ENCODE measurements around the gene GFOD1.

GFOD1 gene

GRCh38 chr6:13419422-13420195, 67.8 kb downstream of the GFOD1 start:
- no peaks in the 10 kb centered on the region for H3K27me3 ChIP-seq (ENCODE audit: control insufficient read depth, low read length)
- H4K20me1 ChIP-seq (ENCODE audit: control insufficient read depth, insufficient read depth, low read depth, low read length) = no peaks in the 10 kb centered on the region
- no peaks in the 10 kb centered on the region for H3K36me3 ChIP-seq (ENCODE audit: control insufficient read depth, low read length)
- no peak overlapping the region for H3K4me3 ChIP-seq (ENCODE audit: low read length)
- H3K4me1 ChIP-seq (ENCODE audit: control insufficient read depth, low read length) = peaks cover 13% of the 10 kb centered on the region
- H3K27ac ChIP-seq (ENCODE audit: low read depth, low read length) = no peak overlapping the region
- H3K9me2 ChIP-seq (replicated peaks; ENCODE audit: control insufficient read depth, low read length) = no peaks in the 10 kb centered on the region
- H3K9me3 ChIP-seq (ENCODE audit: control insufficient read depth, insufficient read depth, low read length) = no peaks in the 10 kb centered on the region
- TF ChIP-seq, protein P1, sequence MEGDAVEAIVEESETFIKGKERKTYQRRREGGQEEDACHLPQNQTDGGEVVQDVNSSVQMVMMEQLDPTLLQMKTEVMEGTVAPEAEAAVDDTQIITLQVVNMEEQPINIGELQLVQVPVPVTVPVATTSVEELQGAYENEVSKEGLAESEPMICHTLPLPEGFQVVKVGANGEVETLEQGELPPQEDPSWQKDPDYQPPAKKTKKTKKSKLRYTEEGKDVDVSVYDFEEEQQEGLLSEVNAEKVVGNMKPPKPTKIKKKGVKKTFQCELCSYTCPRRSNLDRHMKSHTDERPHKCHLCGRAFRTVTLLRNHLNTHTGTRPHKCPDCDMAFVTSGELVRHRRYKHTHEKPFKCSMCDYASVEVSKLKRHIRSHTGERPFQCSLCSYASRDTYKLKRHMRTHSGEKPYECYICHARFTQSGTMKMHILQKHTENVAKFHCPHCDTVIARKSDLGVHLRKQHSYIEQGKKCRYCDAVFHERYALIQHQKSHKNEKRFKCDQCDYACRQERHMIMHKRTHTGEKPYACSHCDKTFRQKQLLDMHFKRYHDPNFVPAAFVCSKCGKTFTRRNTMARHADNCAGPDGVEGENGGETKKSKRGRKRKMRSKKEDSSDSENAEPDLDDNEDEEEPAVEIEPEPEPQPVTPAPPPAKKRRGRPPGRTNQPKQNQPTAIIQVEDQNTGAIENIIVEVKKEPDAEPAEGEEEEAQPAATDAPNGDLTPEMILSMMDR (IDR thresholded peaks at IDR 0.05; ENCODE audit: low read depth, low read length, poor library complexity, severe bottlenecking) = no peak
- no peak for TF ChIP-seq EZH2phosphoT487 (IDR thresholded peaks at IDR 0.05; ENCODE audit: borderline replicate concordance, low read length)
- H3F3A ChIP-seq (ENCODE audit: control insufficient read depth, insufficient read depth) = no peaks in the 10 kb centered on the region
- no peak overlapping the region for H3K4me2 ChIP-seq (ENCODE audit: low read length)
- H3K79me2 ChIP-seq (ENCODE audit: control insufficient read depth, low read length) = no peaks in the 10 kb centered on the region

- Histone ChIP-seq H3K79me2 (ENCODE audit: control insufficient read depth, low read length) (no peaks in the 10 kb centered on the region), H3K9me3 (ENCODE audit: control insufficient read depth, insufficient read depth, low read length) (no peaks in the 10 kb centered on the region), H3K4me1 (ENCODE audit: control insufficient read depth, low read length) (peaks cover 13% of the 10 kb centered on the region), H3K36me3 (ENCODE audit: control insufficient read depth, low read length) (no peaks in the 10 kb centered on the region), H3K4me2 (ENCODE audit: low read length) (no peak overlapping the region), H3K27me3 (ENCODE audit: control insufficient read depth, low read length) (no peaks in the 10 kb centered on the region), H3K4me3 (ENCODE audit: low read length) (no peak overlapping the region), H3K9me2 (replicated peaks; ENCODE audit: control insufficient read depth, low read length) (no peaks in the 10 kb centered on the region), H3F3A (ENCODE audit: control insufficient read depth, insufficient read depth) (no peaks in the 10 kb centered on the region), H3K27ac (ENCODE audit: low read depth, low read length) (no peak overlapping the region), H4K20me1 (ENCODE audit: control insufficient read depth, insufficient read depth, low read depth, low read length) (no peaks in the 10 kb centered on the region)
- TF ChIP-seq, protein P1 (IDR thresholded peaks at IDR 0.05; ENCODE audit: low read depth, low read length, poor library complexity, severe bottlenecking) = no peak
- TF ChIP-seq EZH2phosphoT487 (IDR thresholded peaks at IDR 0.05; ENCODE audit: borderline replicate concordance, low read length) = no peak
Observed at GRCh38 chr6:13418844-13419243, 68.6 kb downstream of the GFOD1 start.

- no peak overlapping the region for H3K27ac ChIP-seq (ENCODE audit: low read depth, low read length)
- no peaks in the 10 kb centered on the region for H3K36me3 ChIP-seq (ENCODE audit: control insufficient read depth, low read length)
- H3K79me2 ChIP-seq (ENCODE audit: control insufficient read depth, low read length) = no peaks in the 10 kb centered on the region
- H3K9me3 ChIP-seq (ENCODE audit: control insufficient read depth, insufficient read depth, low read length) = no peaks in the 10 kb centered on the region
- no peaks in the 10 kb centered on the region for H3K9me2 ChIP-seq (replicated peaks; ENCODE audit: control insufficient read depth, low read length)
- H3F3A ChIP-seq (ENCODE audit: control insufficient read depth, insufficient read depth) = no peaks in the 10 kb centered on the region
- TF ChIP-seq, protein P1 (IDR thresholded peaks at IDR 0.05; ENCODE audit: low read depth, low read length, poor library complexity, severe bottlenecking) = no peak
- no peak for TF ChIP-seq EZH2phosphoT487 (IDR thresholded peaks at IDR 0.05; ENCODE audit: borderline replicate concordance, low read length)
- peaks cover 13% of the 10 kb centered on the region for H3K4me1 ChIP-seq (ENCODE audit: control insufficient read depth, low read length)
- H3K27me3 ChIP-seq (ENCODE audit: control insufficient read depth, low read length) = no peaks in the 10 kb centered on the region
- H3K4me2 ChIP-seq (ENCODE audit: low read length) = no peak overlapping the region
- H4K20me1 ChIP-seq (ENCODE audit: control insufficient read depth, insufficient read depth, low read depth, low read length) = no peaks in the 10 kb centered on the region
- H3K4me3 ChIP-seq (ENCODE audit: low read length) = no peak overlapping the region
Observed at GRCh38 chr6:13417954-13418353, 69.4 kb downstream of the GFOD1 start.
